ENCODE results near the gene KIF26B.

DNA sequence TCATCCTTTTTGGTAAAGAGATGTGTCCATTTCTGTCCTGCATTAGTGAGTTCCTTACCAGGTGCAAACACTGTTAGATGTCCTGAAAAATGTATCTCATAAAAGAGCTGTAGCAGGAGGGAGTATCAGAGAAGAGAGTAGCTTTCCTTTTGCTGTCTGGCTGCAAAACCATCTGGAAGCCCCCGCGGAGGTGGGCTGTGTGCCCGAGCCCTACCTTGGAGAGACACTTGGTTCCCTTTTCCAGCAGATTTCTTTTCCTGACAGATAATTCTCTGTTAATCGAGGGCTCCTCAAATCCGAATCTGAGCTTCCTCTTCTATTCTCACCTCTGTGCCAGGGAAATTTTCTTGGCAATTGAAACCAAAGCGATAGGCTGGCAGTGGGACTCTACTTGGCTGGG is 53.0 kb downstream of the KIF26B start:
- TF ChIP-seq, protein P1, sequence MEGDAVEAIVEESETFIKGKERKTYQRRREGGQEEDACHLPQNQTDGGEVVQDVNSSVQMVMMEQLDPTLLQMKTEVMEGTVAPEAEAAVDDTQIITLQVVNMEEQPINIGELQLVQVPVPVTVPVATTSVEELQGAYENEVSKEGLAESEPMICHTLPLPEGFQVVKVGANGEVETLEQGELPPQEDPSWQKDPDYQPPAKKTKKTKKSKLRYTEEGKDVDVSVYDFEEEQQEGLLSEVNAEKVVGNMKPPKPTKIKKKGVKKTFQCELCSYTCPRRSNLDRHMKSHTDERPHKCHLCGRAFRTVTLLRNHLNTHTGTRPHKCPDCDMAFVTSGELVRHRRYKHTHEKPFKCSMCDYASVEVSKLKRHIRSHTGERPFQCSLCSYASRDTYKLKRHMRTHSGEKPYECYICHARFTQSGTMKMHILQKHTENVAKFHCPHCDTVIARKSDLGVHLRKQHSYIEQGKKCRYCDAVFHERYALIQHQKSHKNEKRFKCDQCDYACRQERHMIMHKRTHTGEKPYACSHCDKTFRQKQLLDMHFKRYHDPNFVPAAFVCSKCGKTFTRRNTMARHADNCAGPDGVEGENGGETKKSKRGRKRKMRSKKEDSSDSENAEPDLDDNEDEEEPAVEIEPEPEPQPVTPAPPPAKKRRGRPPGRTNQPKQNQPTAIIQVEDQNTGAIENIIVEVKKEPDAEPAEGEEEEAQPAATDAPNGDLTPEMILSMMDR (IDR thresholded peaks at IDR 0.05; ENCODE audit: low read length) = no peak
- no peak for TF ChIP-seq EZH2 (IDR thresholded peaks at IDR 0.05; ENCODE audit: borderline replicate concordance, low read length)
